Measurements from ENCODE around the gene IL1RN.

- no peak for TF ChIP-seq CTCF (conservative IDR thresholded peaks at IDR 0.05)
- no peak for TF ChIP-seq ZFX (IDR thresholded peaks at IDR 0.05)
These were observed 51.5 kb downstream of the IL1RN start for GRCh38 chr2:113178891-113179290.
